GM21390 (cell line): ENCODE data around the gene HBD.

Experiments used
- ATAC-seq: cut with Tn5 transposase; IDR thresholded peaks from one replicate; pipeline ENCODE4 v1.9.1; 2021; ENCODE audit not compliant: unreplicated experiment

Gene HBD

GRCh38 chr11:5192738-5193137 is 41.5 kb downstream of the HBD start:
- ATAC-seq: no peak

- ATAC-seq: no peak
Observed at GRCh38 chr11:5188201-5188600, 46.1 kb downstream of the HBD start.
